MCF 10A (cell line): Measurements from ENCODE around the gene DMAP1. TPM values are rescaled to one million over a fixed set of nuclear protein-coding genes. Genes with fewer than 3 reads are reported as not detected.

Experiments used
- total RNA-seq: library from RNA; stranded (reverse); gene quantifications from 2 replicates; pipeline ENCODE4 v1.2.3, GENCODE V29; 2022

Gene DMAP1
- total RNA-seq, 1 experiment from 2014 or later: 36.6 TPM

Other genes with a start within 250 kb of the DMAP1 start
- gene DPH2, start 243.5 kb upstream of the DMAP1 start, total RNA-seq: 27.9 and 38.9 TPM in 2 replicates
- 120 and 141 TPM in 2 replicates for gene ATP6V0B, start 238.5 kb upstream of the DMAP1 start, total RNA-seq
- 56.3 and 68.4 TPM in 2 replicates for gene B4GALT2, start 234.3 kb upstream of the DMAP1 start, total RNA-seq
- 3.6 and 4.8 TPM in 2 replicates for gene CCDC24, start 221.9 kb upstream of the DMAP1 start, total RNA-seq
- gene SLC6A9, start 182.0 kb upstream of the DMAP1 start, total RNA-seq: 62.2 and 64.9 TPM in 2 replicates
- gene KLF17, start 94.7 kb upstream of the DMAP1 start, total RNA-seq: not detected in 2 replicates
- 0.10 TPM in 1 of 2 replicates, not detected in the other for gene KLF18, start 71.8 kb upstream of the DMAP1 start, total RNA-seq
- 70.5 and 83.4 TPM in 2 replicates for gene ERI3, start 141.8 kb downstream of the DMAP1 start, total RNA-seq
- gene RNF220, start 191.8 kb downstream of the DMAP1 start, total RNA-seq: 65.4 and 67.1 TPM in 2 replicates